Mucosa of gallbladder (tissue), 1 donor: ENCODE measurements around the gene EGF. TPM values are rescaled to one million over a fixed set of nuclear protein-coding genes. Genes with fewer than 3 reads are reported as not detected.
"Not testable (repeated sequence)": the region's sequence is repeated elsewhere in the genome, so short reads cannot be mapped to it uniquely, and the experiment has no call there.

Experiments
- DNase-seq: peaks from one replicate; pipeline ENCODE4 v3.0.0-alpha.2; 2020; ENCODE audit warnings: low spot score
- total RNA-seq: library from RNA; stranded (reverse); gene quantifications from one replicate; pipeline ENCODE4 v1.2.1, GENCODE V29; 2021
- donor health status: DM: no; HTN: no; CAD: no.

The EGF gene
- 1.6 TPM for total RNA-seq

DNA sequence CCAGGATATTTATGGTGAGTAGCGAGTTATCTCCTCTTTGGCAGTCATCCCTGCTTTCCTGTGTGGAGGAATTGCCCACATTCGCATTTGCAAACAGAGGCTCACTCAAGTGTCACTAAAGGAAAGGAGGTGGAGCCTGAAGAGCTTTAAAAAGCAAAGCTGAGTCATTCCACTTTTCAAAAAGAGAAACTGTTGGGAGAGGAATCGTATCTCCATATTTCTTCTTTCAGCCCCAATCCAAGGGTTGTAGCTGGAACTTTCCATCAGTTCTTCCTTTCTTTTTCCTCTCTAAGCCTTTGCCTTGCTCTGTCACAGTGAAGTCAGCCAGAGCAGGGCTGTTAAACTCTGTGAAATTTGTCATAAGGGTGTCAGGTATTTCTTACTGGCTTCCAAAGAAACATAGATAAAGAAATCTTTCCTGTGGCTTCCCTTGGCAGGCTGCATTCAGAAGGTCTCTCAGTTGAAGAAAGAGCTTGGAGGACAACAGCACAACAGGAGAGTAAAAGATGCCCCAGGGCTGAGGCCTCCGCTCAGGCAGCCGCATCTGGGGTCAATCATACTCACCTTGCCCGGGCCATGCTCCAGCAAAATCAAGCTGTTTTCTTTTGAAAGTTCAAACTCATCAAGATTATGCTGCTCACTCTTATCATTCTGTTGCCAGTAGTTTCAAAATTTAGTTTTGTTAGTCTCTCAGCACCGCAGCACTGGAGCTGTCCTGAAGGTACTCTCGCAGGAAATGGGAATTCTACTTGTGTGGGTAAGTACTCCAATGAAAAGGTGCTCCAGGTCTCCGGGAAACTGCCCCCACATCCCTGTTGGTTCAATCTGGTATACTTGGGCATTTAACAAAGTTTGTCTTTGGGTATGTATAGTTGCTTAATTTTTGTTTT is at the start of gene EGF:
Gene EGF (plus strand): TSS at position 178 of the 890 bp plus-strand sequence. CDS start 453 bp downstream, at position 631.
- DNase-seq = no peak

GRCh38 chr4:109864134-109864533 is 48.5 kb upstream of the EGF start:
- no peak for DNase-seq

GRCh38 chr4:109870061-109870460 is 42.6 kb upstream of the EGF start:
- DNase-seq = no peak

DNA sequence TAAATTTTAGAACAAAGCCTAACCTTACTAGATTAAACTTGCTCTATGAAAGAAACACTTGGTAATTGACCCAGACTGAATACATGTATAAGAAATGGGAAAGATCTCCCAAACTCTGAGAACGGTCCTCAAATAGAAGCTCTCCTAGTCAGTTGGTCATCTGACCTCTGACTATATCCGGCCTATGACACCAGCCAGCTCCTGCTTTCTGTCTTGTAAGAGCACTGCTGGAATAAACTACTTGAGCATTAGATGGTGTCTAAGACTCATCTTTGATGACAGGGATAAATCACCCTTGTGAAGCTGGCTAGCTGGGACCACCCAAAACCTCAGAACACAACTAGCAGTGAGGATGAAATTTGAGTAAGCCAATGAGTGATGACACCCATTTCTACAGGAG is 40.6 kb upstream of the EGF start:
- DNase-seq = no peak

GRCh38 chr4:109872950-109873656 is 39.6 kb upstream of the EGF start:
- no peak for DNase-seq

DNA sequence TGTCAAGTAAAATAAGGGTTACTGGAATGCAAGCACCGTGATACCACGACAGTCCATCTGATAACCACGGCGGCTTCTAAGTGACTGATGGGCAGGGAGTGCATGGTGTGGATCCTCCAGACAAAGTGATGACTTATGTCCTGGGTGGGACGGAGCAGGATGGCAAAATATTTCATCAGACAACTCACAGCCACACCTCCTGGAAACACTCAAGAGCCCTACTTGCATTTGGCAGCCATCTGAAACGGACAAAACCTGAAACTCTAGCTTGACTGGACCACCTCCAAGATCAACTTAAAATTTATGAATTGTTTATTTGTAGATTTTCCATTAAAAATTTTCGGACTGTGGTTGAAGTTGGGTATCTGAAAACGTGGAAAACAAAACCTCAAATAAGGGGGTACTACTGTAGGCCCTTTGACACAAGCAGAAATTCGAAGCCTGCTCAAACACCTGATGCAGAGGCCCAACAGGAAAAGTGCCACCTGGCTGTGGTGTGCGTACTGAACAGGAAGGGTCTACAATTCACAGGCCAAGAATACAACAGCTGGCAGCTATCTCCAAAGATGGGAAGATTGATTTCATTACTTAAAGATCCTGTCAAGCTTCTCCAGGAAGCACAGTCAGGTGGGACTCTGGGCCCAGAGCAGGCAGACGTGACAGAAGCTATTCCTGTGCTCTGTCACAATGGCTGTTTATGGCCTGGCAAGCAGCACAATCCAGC is 38.7 kb upstream of the EGF start:
- no peak for DNase-seq

DNA sequence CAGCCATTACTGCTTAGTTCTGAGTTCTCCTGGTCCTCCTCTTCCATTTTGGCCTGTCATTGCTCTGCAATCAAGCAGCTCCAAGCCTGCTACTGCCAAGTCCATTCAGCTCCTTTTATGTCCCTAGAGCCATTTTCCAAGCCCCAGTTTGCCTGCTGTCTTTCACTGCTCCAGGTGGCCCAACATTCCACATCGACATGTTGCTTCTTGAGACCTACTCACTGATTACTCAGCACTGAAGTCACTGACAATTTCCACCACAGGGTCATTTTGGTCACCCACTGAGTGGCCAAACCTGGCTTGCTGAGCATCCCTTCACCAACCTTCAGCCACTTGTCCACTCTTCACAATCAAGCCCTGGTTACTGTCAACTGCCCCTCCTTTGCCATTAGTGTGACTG is 37.6 kb upstream of the EGF start:
- DNase-seq = no peak

GRCh38 chr4:109875553-109875952 is 37.1 kb upstream of the EGF start:
- DNase-seq = not testable (repeated sequence)

- DNase-seq = no peak
Measured at GRCh38 chr4:109876634-109877265, 35.9 kb upstream of the EGF start.

- no peak for DNase-seq
Measured at GRCh38 chr4:109877400-109877799, 35.3 kb upstream of the EGF start.

DNA sequence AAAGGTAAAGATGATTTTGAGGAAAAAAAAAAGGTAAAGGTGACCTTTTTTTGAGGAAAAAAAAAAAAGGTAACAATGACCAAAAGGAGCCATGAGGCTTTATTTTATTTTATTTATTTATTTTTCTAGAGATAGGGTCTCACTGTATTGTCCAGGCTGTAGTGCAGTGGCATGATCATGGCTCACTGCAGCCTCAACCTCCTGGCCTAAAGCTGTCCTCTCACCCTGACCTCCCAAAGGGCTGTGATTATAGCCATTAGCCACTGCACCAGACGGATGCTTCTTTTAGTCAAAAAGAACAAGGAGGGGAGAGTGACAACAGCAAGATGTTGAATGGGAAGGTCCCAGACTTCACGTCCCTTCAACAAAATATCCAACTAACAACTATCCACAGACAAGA is 34.3 kb upstream of the EGF start:
- DNase-seq = no peak

- no peak for DNase-seq
Measured at GRCh38 chr4:109879081-109879480, 33.6 kb upstream of the EGF start.

GRCh38 chr4:109879636-109880314 is 32.9 kb upstream of the EGF start:
- no peak for DNase-seq

DNA sequence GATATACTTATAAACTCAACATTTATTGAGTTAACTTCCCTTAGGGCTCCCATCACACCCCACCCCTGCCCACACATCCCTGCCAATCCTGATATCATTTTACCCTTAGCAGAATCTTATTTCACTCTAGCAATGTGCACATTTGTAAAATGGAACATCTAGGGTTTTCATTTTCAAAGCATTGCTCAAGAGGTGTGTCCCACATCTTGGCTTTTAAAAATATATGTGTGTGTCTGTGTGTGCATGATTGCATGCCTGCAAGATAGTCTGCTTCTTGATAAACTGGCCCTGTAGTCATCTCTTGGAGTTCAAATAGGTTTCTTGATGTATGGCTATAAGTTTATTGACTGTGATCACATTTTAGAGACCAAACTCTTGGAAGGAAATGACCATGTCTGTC is 26.4 kb upstream of the EGF start:
- DNase-seq = no peak

DNA sequence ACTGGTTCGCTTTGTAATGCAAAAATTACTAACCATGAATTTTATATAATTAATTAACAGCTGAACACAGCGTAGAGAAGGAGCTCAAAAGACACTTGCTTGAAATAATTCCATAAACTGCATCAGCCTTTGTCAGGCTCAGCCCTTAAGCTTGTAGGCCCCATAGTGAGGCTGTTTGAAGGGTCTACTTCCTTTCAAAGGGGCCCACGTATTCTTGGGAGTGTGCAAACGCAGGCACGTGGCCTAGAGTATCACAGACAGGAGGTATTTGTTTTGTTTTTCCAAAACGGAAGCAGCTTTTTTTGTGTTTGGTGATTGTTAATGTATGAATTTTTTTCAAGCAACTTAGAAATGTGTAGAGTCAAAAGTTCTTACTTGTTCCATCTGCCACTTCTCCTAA is 25.6 kb upstream of the EGF start:
- no peak for DNase-seq

DNA sequence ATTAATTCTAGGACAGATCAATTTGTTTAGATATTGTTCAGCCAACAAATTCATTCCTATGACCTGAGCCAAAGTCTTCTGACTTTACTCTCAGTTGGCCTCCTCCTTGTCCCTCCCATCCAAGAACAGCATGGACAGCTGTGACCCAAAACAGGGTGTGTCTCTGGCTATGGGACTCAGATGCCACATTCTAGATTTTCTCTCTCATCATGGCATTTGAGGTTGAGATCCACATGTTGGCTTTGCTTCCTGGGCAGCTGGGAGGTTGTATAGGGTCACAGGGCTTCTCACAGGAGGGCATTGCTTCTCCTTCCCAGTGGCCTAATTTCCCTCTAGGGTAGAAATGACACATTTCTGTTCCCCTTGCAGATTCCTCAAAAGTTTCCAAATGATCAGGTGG is 22.6 kb upstream of the EGF start:
- DNase-seq = no peak

DNA sequence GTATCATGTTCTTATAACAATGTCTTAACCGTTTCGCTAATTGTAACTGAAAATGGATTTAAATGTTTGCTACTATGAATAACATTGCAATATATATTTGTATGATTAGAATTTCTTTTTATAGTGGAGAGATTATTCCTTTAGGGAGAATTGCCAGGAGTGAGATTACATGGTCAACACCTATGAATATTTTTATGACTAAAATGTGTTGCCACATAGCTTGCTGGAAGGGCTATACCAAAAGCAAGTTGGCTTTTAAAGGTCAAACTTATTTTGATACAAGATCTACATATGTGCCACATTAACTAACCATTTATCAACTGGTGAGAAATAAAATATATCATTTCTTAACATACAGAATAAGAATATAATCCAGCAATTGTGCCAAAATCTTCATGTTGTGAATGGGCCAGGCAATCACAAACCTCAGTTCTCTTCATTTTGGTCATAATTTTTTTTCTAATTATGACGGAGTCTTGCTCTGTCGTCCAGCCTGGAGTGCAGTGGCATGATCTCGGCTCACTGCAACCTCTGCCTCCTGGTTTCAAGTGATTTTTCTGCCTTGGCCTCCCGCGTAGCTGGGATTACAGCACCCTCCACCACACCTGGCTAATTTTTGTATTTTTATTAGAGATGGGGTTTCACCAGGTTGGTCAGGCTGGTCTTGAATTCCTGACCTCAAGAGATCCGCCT is 10.0 kb upstream of the EGF start:
- DNase-seq = no peak

- no peak for DNase-seq
Measured at GRCh38 chr4:109908731-109909130, 4.0 kb upstream of the EGF start.

DNA sequence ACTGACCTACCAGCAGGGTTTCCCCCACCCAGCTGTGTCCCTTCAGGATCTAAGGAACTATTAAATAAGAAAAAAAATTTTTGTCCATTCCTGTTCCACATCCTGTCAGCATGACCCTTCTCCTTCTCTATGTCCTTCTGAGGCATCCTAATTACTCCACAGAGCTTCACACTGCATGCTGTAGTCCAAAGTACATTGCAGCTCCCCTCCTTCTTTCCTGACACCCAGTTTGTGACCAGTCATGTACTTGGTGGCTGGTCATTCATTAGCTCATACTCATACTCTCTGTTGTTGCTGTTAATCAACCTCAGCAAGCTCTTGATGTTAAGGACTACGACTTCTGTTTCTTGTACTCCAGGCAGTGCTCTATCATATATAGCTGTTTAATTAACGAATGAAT is 2.4 kb upstream of the EGF start:
- no peak for DNase-seq

- no peak for DNase-seq
Measured at GRCh38 chr4:109913596-109914241, 1.0 kb downstream of the EGF start.
